AG08396 (cell line): ENCODE data around the gene MARK1.
"Not testable (repeated sequence)": the region's sequence is repeated elsewhere in the genome, so short reads cannot be mapped to it uniquely, and the experiment has no call there.

Experiments used
- DNase-seq: peaks from one replicate; pipeline ENCODE4 v3.0.0; 2012; ENCODE audit warnings: low spot score, mixed read lengths

Gene MARK1

DNA sequence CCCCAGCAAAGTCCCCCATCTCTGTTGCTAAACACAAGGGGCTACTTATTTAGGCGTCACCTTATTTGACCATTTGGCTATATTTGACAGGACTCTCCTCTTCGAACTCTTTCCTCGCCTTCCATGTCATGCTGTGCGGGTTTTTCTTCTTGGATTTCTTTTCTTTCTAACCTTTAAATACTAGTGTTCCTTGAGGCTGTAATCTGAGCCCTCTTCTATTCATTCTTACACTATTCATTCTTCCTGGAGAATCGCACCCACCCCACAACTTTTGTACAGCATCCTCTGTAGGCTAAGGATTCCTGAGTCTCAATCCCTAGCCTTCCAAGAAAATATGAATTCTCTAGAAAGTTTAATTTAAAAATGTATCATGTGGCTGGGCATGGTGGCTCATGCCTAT, 100.5 kb downstream of the MARK1 start:
- DNase-seq, result no peak

DNA sequence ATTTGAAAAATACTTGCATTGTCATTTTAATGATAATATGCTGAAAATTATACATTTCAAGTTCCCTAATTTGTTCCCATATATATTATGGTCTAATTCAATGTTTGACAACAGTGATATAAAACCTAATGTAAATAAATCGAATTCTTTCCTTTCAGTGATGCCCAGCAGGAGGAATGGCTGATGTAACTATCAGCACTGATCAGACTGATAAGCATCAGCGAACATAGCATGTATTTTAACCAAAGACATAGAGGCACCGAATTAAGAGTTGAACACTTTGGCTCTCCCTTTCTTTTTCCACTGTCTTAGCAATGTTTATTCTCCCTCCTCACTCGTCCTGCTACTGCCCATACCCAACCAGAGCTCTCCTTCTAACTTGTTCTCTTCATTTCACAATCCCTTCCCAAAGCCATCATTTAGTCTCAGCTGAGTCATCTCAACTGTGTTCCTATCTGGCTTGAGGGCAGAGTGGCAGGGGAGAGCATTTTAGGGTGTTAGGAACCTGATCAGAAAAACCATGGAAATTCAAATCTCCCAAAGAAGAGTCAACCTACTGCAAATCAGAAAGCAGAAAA, 103.4 kb downstream of the MARK1 start:
- no peak for DNase-seq

DNA sequence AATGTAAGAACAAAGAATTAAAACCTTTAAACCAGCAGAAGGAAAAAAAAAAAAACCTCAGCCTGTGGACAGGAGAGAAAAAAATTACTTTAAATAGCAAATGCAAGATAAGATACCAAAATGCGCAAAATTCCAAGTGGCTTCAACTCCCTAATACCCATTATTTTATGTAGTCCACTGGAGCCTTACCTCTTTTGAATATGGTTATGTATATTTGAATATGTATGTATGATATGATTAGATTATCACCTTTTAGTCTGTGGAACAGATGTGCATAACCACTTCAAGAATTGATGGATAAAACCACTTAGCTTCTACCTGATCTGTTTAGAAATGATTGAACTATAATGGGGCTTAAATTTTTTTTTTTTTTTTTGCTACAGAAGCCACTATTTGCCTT, 109.8 kb downstream of the MARK1 start:
- DNase-seq, result no peak

- no peak for DNase-seq
These were observed 114.3 kb downstream of the MARK1 start for GRCh38 chr1:220642285-220642684.

- DNase-seq, result no peak
These were observed 125.1 kb downstream of the MARK1 start for GRCh38 chr1:220652995-220653394.

DNA sequence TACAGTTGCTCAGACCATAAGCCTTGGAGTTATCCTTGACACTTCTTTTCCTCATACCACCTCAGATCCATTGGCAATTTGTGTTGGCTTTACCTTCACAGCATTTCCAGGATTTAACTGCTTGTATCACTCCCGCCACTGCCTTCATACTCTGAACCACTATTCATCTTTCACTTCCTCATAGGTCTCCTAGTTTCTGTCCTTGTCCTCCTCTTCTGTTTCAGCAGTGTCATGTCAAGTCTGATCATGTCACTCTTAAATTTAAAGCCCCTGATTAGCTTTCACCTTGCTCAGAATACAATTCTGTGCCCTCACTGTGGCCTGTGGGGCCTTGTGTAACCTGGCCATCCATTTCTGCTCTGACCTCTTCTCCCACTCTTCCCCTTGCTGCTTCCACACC, 127.6 kb downstream of the MARK1 start:
- DNase-seq, result no peak

GRCh38 chr1:220655961-220656740, 128.2 kb downstream of the MARK1 start:
- DNase-seq, result no peak

DNA sequence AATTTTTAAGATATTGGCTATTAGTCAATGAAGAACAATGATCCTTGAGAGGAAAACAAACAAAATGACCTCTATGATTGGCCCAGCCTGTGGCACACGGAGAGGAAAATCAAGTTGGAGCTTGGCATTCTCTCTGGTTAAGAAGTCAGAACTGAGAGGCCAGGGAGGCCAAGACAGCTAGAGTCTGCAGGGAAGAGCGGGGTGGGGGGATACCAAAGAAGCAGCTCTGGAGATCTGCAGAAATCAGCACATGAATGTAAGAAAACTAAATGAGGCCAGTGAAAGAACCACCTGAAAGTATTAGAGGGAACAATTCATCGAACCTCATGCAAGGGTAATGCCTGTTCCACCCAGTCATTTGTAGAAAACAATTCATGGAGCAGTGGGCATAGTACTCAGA, 138.4 kb downstream of the MARK1 start:
- no peak for DNase-seq

GRCh38 chr1:220669005-220669404, 141.1 kb downstream of the MARK1 start:
- no peak for DNase-seq

- no peak for DNase-seq
These were observed 142.4 kb downstream of the MARK1 start for GRCh38 chr1:220670365-220670764.

GRCh38 chr1:220673921-220674320, 146.0 kb downstream of the MARK1 start:
- DNase-seq, result no peak

DNA sequence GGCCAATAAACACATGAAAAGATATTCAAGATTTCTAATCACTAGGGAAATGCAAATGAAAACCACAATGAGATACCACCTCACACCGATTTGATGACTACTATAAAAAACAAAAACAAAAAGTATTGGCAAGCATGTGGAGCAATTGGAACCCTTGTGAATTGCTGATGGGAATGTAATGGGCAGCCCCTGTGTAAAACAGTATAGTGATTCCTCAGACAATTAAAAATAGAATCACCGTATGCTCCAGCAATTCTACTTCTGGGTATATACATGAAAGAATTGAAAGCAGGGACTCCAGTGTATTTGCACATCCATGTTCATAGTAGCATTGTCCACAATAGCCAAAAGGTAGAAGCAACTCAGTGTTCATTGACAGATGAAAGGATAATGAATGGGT, 149.3 kb downstream of the MARK1 start:
- no peak for DNase-seq

DNA sequence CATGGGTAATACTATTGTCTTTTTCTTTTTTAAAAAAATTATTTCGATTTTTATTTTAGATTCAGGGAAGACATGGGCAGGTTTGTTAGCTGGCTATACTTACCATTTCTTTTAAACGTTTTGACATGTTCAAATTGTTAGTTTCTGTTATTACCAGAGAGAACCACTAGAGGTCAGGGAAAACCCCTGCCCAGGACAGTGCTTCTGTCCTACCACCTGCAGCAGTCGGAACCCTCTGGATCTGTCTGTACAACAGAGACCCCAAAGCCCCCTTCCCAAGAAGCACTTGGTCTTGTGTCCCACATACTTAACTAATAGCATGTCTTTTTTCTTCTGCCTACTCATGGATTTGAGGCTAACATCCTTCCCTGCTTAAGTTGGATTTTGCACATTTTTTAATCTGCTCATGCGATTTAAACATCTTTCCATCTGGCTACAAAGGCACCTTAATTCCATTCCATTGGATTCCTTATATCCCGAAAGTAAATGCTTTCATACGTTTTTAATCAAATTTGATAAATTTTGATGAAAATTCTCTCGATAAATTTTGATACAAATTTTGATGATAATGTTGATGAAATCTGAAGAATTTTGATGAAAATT, 152.2 kb downstream of the MARK1 start:
- peak; percentile 58 for DNase-seq

DNA sequence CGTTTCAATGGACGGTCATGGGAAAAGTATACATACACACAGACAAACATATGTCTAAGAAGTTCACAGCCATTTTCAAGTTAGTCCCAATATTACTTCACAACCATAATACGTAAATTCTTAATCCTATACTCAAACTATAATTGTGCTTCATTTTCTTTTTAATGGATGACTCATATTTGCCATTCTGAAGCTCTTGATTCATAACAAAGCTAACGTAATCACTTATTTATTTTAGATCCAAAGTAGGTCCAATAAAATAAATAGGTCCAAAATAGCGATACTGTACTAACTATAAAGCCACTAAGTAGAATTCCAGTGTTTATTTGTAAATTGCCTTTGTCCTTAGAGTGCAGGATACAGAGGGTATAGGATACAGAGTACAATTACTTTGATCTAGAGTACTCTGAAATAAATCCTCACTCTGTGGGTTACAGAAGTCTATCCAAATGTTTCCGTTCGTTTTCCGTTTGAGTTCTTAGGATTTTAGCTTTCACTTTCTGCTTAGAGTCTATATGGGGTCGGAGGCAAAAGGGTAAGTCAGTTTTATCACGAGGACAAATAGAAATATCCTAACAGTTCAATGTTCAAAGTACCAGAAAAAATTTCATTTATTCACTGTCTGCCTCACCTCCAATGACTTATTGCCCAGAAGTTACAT, 153.4 kb downstream of the MARK1 start:
- no peak for DNase-seq

DNA sequence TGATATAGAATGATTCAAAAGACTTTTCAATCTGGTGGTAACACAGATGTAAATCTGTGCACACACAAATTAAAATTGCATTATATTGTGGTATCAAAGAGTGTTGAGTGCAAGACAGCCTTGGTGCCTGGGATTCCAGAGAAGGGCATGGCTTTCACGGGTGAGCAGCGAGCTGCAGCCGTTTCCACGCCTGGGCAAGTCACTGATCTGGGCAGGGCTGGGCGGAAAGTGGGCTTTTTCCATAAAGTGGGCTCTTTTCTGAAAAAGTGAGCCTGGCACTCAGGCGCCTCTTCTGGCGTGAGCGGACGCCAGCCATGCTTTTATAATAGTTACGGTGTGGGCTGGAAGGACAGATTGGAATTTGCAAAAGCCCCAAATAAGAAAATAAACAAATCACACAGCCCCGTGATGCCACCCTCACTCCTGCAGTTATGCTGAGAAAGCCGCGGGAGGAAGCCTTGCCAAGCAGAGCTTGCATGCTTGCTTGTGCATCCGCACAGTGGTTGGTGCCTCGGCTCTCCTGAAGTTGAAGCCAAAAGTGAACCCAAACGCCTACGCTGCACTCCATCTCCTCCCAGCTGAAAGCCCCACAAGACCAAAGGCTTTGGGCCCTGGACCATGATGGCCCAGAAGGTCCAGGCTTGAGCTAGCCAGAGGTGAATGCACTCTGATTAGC, 155.1 kb downstream of the MARK1 start:
- no peak for DNase-seq

DNA sequence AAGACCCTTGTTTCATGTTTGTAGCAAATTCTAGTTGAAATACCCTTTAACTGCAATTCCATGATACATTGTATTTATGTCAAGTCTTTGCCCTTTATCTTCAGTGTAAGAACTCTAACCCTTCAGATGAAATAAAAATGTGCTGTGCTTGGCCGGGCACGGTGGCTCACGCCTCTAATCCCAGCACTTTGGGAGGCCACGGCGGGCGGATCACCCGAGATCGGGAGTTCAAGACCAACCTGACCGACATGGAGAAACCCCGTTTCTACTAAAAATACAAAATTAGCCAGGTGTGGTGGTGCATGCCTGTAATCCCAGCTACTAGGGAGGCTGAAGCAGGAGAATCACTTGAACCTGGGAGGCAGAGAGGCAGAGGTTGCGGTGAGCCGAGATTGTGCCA, 155.8 kb downstream of the MARK1 start:
- DNase-seq, result not testable (repeated sequence)

DNA sequence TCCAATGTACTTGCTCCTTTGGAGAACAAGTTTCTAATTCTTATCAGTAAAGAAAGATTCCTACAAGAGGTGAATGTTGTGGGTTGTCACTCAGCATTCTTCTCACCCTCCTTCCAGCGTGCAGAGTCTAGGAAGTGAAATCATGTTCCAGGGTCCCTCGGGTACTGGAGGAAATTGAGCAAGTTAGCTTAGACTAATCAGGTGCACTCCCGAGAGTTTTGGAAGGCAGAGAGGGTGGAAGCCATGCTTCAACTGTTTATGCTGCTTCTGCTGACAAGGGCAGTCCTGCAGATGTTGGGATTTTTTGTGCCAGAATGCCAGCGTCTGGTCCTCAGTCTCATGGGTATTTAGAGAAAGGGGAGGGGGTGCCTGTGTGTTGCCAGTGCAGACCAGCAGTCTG, 157.0 kb downstream of the MARK1 start:
- no peak for DNase-seq

GRCh38 chr1:220685879-220686278, 157.9 kb downstream of the MARK1 start:
- no peak for DNase-seq

DNA sequence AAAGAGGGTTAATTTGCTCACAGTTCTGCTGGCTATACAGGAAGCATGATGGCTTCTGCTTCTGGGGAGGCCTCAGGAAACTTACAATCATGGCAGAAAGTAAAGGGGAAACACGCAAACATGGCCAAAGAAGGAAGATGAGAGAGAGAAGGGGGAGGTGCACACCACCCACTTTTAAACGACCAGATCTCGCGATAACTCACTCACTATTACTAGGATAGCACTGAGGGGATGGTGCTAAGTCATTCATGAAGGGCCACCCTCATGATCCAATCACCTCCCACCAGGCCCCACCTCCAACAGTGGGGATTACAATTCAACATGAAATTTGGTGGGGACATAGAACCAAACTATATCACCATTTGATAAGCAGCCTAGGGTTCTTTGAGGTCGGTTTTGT, 159.9 kb downstream of the MARK1 start:
- no peak for DNase-seq

GRCh38 chr1:220689666-220690065, 161.7 kb downstream of the MARK1 start:
- DNase-seq, result no peak

DNA sequence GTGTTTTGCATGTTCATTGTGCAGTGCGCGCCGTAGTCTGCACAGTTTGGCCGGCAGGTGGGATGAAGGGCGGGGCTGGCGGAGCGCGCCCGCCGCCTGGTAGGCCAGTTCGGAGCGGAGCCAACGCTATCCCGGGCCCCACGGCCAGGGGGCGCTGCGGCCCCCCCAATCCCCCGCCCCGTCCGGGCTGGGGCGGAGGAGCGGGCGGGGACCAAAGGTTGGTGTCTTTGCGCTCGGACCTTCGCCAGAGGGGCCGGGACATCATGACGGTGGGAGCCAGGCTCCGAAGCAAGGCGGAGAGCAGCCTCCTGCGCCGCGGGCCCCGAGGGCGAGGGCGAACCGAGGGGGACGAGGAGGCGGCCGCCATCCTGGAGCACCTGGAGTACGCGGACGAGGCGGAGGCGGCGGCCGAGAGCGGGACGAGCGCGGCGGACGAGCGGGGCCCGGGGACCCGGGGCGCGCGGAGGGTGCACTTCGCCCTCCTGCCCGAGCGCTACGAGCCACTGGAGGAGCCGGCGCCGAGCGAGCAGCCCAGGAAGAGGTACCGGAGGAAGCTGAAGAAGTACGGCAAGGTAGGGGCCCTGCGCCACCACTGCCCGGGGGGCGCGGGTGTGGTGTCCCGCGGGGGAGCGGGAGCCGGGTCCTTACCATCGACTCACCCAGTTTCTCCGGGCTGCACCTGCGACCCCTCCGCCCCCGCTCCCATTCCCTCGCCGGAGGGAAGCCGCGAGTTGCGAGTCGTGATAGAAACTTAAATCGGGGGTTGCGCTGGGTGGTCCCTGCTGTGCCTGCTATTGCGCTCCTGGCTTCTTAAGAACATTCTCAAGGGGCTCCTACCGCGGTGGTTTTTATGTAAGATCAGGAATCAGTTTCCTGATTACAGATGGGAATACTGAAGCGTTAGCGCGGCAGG, 162.5 kb downstream of the MARK1 start, which contains the start of gene C1orf115:
Gene C1orf115, plus strand, starts transcription at position 224 of the 913 bp plus-strand sequence. Its CDS starts 40 bp downstream, at position 264.
- DNase-seq, result peak; percentile 90
